HG02973 (cell line): ENCODE results near the gene CMBL.
"Not testable (repeated sequence)": the region's sequence is repeated elsewhere in the genome, so short reads cannot be mapped to it uniquely, and the experiment has no call there.

Experiments used
- ATAC-seq: cut with Tn5 transposase; IDR thresholded peaks from one replicate; pipeline ENCODE4 v1.9.1; 2021; ENCODE audit warnings: moderate library complexity; ENCODE audit not compliant: unreplicated experiment

CMBL gene

DNA sequence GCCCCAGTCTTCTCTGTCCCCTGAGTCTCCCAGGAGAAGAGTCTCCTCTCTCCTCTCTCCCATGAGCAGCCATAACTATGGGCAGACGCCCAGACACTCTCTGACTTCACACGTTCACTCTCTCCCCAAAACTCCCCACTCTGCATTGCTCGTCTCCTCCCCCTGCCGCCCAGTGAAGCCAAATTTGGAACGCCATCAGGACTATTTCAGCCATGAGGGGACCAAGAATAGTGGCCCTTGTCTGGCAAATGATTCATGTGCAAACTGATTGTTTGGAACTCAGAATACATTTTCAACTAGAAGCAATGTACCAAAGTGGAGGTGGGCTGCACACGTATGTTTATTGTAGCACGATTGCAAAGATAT, 20.9 kb downstream of the CMBL start:
- no peak for ATAC-seq

DNA sequence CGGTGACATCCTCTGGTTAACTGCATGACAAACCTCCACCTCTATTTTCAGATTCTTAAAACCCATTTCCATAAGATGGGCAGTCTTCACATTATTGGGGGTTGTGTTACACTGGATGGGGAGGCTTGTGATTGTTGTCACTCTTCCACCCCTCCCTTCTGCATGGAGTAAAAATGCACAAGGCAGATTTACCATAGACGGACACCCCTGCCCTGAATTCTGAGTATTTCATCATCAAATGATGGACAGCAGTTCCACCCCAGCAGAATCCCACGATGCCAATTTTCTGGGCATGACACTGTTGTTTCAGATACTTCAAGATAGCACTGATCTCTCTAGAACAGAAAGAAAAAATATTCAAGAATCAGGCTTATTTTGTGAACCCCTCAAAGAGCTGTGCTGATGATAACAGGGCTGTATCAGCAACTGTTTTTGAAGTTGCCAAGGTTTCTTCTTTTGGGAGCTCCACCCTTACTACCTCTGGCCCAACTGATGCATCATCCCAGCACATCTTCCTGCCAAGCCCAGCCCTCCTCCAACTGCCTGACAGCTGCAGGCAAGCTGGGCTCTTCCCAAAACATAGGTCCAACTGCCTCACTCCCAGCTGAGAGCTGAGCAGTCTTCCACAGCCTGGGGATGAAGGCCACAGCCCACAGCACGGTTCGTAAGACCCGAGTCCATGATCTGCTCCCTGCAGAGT, 21.4 kb downstream of the CMBL start:
- ATAC-seq: no peak

DNA sequence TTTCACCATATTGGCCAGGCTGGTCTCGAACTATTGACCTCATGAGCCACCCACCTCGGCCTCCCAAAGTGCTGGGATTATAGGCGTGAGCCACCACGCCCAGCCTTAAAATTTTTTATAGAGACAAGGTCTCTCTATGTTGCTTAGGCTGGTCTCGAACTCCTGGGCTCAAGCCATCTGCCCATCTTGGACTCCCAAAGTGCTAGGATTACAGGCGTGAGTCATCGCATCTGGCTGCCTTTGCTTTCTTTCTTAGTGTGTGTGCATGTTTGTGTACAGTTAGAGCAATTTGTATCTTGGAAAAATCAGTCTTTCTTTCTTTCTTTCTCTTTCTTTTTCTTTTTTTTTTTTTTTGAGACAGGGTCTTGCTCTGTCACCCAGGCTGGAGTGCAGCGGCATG, 22.3 kb downstream of the CMBL start:
- ATAC-seq: not testable (repeated sequence)

DNA sequence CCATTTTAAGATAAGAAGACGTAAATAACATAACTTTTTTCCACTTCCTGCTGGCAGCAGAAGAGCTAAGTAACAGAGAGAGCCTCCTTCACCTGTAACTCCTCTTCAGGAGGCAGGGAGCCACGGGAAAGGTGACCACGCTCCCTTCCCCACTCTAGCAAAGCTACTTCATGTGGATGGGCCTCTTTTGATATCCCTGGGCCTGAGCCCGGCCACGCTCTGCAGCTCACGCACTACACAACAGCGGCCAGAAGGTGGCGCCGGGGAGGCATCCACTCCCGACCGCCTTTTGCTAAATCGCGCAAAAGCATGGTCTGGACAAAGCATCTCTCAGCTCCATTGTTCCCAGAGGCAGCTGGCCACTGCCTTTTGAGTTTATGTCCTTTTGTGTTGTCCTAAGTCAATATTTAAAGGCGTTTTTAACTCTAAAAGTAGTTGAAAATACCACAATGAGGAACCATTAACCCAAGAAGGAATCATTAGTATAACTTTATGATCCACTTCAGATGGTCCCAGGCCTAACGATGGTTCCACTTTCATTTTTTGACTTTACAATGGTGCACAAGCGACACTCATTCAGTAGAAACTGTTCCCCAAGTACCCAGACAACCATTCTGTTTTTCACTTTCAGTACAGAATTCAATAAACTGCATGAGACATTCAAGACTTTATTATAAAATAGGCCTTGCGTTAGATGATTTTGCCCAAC, 23.6 kb downstream of the CMBL start:
- peak; percentile 91 for ATAC-seq

DNA sequence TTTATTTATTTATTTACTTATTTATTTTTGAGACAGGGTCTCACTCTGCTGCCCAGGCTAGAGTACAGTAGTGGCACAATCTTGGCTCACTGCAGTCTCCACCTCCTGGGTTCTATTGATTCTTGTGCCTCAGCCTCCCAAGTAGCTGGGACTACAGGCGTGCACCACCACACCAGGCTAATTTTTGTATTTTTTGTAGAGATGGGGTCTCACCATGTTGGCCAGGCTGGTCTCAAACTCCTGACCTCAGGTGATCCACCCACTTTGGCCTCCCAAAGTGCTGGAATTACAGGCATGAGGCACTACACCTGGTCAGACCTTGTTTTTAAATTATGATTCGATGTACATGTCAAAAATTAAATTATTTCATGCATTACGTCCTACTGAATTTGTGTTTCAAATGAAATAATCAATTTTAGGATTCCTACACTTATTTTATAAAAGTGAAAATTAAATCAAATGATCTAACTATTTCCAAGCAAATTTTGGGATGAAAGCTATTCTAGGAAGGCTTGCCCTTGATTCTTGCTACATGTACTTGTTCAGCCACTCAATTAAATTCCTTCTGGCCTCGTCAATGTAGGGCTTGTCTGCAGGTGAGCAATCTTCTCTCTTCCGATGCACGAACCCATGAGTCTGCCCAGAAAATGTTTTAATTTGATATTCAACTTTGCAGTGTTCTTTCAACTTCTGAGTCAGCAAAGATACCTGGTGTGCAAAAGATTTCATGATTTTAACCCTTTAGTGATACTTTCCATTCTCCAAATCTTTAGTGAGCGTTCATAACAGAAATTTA, 27.6 kb downstream of the CMBL start:
- no peak for ATAC-seq

DNA sequence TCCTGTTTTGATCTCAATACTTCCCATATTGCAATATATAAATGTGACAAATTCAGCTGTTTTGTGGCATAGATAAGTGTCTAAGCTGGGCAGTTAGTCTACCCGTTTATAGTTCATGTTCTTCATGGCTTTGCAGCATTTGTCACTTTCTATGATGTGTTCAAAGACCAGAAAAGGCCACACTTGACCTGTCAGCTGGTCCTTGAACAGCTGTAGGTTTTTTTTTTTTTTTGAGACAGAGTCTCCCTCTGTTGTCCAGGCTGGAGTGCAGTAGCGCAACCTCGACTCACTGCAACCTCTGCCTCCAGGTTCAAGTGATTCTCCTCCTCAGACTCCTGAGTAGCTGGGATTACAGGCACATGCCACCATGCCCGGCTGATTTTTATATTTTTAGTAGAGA, 28.4 kb downstream of the CMBL start:
- no peak for ATAC-seq

DNA sequence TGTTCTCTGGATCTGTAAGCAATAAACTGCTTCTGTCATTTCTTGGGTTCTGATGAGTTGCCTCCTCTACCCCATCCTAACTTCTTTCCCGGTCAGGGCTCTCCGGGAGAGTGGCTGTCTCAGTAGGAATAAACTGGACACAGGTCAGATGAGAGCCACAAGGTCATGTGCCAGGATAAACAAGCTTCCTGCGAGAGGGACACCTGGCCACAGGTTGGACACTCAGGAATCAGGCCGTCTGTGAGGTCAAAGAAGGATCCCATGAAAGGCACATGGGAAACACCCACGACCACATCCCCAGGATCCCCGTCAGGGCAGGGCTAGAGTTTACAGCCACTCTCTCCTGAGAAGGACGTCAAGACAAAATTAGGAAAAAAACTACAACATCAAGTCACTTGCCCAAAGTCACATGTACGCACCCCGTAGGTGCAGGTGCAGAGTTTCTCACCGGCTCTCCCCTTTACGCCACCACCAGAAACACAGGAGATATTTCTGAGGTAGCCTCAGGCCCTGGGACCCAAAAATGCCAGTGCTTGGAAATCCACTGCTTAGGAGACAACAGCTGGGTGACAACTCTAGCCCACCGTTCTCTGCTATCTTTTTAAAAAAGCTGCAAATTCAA, 28.9 kb downstream of the CMBL start:
- no peak for ATAC-seq

DNA sequence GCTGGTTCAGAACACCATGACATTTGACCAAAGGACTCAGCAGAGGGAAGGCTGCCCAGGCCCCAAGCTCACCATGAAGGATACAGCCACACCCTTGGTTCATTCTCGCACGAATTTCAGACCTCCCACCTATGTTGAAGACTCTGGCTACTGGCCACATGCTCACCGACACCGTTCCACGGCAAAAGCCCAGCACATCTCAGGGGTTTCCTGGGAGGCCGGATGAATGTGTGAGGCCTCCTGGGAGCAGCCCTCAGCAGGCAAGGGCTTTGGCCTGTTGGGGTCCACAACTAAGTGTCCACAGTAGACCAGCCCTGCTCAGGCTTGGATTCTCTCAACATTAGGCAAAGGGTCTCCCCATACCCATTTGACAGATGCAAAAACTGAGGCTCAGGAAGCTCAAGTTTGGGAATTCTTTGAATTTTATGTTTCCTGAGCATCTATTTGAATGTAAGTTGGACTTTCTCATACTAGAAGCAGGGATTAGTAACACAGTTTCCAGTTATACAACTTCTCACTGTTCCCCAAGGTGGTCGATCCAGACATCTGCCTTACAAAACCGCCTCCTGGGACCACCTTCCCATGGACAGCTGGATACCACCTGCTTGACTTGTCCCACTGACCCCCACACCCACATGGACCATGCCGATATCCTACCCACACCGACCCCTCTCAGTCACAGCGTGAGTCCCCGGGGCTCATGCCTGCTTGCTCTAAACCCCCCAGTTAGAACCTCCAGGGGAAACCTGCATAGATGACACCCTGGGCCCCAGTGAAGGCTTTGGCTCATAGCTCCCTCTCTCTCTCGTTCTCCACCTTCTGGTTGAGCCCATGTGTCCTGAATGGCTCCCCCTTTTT, 29.7 kb downstream of the CMBL start:
- no peak for ATAC-seq

DNA sequence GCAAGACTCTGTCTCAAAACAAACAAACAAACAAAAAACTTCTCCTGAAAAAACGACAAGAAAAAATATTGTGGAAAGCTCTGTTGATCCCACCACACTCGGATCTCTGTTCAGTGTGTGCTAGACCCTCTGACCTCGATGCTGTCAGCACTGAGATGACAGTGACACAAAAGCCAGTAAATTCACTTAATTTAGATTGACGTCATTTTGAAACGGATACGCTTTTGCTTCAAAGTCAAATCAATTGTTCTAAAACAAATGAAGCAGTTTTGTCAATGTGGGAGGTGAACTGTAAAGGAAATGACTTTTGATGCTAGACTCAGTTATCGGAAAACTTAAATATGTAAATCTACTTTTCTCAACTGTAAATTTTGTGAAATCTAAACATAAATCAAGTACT, 31.0 kb downstream of the CMBL start:
- ATAC-seq: no peak

DNA sequence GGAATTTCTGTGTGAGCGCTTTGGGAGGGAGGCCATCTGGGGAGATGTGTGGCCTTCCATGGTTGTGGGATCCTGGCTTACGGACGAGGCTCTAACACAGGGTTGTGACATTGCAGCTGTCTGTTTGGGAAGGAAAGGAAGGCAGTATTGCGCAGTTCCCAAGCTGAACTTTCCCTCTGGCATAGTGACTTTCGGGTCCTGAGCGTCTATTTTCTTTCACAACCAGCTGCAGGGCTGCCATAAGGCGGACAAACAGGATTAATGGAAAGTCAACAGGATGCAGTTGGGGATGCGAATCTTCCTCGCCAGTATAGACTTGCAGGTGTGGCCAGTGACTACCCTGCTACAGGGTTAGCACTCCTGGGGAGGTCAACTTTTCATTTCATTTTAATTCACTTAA, 31.7 kb downstream of the CMBL start:
- ATAC-seq: no peak

DNA sequence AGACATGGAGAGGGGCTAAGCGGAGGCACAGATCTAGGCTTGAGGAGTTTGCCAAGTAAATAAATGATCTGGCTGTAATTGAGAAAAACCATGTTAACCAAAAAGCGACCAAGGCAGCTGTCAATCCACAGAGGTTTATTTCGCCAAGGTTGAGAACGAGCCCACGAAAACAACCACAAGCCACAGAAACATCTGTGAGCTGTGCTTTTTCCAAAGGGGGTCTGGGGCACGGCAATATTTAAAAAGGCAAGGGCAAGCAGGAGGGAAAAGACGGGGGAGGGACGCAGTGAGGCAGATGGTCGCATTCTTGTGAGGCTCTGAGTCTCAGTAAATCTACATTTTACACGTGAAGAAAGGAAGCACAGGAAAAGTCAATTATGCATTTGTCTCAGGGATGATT, 32.2 kb downstream of the CMBL start:
- no peak for ATAC-seq

DNA sequence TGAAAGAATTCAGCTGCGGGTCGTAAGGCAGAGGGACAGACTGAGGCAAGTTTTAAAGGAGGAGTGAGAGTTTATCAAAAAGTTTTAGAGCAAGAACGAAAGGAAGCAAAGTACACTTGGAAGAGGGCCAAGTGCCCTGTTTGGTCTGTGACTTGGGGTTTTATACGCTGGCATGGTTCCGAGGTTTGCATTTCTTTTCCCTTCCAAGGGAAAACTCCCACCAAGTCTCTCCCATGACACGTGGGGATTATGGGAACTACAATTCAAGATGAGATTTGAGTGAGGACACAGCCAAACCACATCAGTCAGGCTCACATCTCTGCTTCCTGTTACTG, 34.9 kb downstream of the CMBL start:
- ATAC-seq: not testable (repeated sequence)

DNA sequence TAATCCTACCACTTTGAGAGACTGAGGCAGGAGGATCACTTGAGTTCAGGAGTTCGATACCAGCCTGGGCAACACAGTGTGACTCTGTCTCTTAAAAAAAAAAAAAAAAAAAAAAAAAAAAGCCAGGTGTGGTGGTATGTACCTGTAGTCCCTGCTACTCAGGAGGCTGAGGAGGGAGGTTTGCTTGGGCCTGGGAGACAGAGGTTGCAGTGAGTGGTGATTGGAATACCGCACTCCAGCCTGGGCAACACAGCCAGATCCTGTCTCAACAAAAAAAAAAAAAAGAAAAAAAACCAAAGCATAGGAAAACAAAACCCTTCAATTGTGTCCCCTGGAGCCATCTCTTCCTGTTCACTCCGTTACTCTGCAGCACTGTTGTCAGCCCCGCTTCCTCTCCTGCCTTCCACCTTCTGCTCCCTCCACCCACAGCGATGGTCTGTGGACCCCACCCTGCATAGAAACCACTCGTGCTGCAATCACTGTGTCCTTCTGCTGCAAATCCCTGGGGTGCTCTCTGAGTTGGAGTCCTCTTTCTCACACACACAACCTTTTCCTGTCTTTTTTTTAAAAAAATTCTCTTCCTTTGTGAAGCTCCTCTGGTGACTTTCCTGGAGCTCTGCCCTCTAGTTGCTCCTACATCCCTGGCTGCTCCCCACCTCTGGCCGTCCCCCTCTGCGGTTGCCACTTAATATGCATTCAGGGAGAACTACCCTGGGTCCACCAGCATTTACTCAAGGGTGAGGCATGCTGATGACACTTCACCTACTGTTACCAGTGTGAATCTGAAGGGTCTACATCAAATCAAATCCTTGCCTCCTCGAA, 35.4 kb downstream of the CMBL start:
- ATAC-seq: no peak

DNA sequence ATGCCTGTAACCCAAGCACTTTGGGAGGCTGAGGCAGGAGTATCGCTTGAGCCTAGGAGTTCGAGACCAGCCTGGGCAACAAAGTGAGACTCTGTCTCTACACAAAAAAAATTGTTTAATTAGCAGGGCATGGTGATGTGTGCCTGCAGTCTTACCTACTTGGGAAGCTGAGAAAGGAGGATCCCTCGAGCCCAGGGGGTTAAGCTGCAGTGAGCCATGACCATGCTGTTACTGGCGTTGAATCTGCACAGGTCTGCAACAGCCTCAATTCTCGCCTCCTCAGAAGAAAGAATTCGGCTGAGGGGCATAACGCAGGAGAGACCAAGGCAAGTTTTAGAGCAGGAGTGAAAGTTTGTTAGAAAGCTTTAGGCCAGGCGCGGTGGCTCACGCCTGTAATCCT, 39.6 kb downstream of the CMBL start:
- no peak for ATAC-seq

DNA sequence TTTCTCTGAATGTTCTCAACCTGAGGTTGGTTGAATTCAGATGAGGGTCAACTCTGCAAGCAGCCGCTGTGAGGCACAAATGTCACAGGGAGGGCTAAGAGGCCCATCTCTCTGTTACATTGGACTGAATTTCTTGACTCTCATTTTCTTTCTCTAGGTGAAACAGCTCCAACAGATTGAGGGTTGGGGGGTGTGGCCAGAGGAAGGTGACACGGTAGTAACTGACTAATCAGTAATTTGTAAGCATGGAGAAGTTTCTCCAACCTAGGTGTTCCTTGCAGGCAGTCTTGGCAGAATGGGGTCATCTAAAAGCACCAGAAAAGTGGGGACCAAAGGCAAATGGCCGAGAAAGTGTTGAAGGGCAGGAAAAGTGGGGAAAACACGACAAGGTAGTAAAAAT, 40.9 kb downstream of the CMBL start:
- no peak for ATAC-seq

DNA sequence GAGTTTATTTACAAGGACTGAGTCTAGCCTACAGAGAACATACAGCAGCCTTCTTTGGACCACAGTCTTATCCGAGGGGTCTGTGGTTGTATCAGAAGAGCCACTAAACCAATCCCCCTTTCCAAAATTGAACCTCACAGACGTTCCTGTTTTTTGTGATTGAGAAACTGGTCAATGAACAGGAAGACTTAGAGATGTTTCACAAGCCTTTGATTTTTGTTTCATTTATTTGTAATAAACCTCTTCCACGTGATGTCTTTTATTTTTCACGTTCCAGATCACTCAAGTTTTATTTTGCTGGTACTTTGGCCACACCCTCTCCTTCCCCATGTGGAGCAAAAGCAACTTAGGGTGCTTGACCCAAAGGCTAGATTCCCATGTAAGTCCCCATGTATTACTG, 41.6 kb downstream of the CMBL start:
- ATAC-seq: no peak

DNA sequence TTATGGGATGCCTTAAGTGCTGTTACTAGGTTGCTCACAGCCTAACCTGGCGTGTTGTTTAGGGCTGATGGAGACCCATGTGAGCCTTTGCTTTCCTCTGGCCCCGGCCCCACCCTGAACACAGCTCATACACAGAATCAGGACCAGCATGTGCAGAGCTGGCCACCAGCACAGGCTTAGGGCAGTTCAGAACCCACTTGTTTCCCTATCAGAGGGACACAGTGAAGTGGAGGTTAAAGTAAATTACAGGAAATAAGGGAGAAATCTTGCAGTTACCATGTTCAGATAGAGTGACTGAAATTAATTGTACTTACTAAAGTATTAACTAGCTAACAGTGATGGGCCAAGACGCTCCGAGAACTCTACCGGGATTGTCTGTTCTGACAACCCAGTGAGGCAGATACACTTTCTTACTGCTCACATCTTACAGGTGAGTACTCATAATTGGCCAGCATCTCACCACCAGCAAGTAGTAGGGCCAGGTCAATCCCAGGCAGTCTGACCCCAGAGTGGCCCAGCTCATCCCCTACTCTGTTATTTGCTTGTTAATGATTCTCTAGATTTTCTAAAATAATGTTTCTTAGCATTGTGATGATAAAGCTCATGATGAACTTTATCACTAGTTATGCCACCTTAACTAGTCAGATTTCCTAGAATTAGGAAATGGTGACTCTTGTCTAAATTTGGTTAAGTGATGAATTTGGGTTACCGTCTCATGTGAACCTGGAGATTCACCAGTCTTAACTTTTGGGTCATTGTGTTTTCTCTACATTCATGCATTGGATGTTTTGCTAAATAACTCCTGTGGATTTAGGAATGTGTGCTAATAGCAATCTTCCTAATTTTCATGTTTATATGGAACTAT, 42.2 kb downstream of the CMBL start:
- no peak for ATAC-seq

DNA sequence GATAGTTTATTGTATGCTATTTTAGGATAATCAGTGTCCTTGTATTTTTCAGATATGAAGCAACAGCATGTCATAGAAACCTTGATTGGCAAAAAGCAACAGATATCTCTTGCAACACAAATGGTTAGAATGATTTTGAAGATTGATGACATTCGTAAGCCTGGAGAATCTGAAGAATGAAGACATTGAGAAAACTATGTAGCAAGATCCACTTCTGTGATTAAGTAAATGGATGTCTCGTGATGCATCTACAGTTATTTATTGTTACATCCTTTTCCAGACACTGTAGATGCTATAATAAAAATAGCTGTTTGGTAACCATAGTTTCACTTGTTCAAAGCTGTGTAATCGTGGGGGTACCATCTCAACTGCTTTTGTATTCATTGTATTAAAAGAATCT, 43.1 kb downstream of the CMBL start:
- no peak for ATAC-seq

DNA sequence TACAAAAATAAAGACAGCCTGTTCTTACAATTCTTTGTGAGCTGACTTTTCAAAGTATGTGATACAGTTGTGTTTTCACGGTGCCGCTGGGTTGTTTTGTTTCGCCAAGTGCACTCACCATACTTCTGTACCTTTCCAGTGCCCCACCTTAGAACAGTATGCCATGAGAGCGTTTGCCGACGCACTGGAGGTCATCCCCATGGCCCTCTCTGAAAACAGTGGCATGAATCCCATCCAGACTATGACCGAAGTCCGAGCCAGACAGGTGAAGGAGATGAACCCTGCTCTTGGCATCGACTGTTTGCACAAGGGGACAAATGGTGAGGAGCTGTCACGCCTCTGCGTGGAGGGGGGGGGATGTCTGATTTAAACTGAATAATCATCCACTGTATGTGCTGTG, 44.7 kb downstream of the CMBL start:
- no peak for ATAC-seq
